Omental fat pad (tissue), 4 donors: ENCODE results near the gene PITPNM1. TPM values are rescaled to one million over a fixed set of nuclear protein-coding genes. Genes with fewer than 3 reads are reported as not detected.

ENCODE experiments used
- ATAC-seq: fragments of 150-250 bp; one replicate; pipeline ENCODE4 v1.9.1; 2016; ENCODE audit warnings: mild to moderate bottlenecking, moderate library complexity; ENCODE audit not compliant: low FRiP score
- DNase-seq: peaks from one replicate; pipeline ENCODE4 v3.0.0-alpha.2; 2019; ENCODE audit warnings: low spot score
- total RNA-seq, 4 donors: library from RNA; depleted of rRNA; stranded (reverse); fragments of >200 nt; gene quantifications; one replicate each; pipeline ENCODE4 v1.1.0, GENCODE V29; 2016
- TF ChIP-seq, protein P1 (sequence below), 3 donors: fragments of 450-650 bp; IDR thresholded peaks; one replicate each; pipeline ENCODE4 v1.5.1; 2016 to 2017; ENCODE audit warnings: antibody characterized with exemption in 3 of 3, mild to moderate bottlenecking in 3 of 3, moderate library complexity in 2 of 3

Gene PITPNM1
- total RNA-seq, 4 donors from 2014 or later: 15.0 to 58.2 (median 26.6) TPM

- no peak for ATAC-seq
- TF ChIP-seq, protein P1, sequence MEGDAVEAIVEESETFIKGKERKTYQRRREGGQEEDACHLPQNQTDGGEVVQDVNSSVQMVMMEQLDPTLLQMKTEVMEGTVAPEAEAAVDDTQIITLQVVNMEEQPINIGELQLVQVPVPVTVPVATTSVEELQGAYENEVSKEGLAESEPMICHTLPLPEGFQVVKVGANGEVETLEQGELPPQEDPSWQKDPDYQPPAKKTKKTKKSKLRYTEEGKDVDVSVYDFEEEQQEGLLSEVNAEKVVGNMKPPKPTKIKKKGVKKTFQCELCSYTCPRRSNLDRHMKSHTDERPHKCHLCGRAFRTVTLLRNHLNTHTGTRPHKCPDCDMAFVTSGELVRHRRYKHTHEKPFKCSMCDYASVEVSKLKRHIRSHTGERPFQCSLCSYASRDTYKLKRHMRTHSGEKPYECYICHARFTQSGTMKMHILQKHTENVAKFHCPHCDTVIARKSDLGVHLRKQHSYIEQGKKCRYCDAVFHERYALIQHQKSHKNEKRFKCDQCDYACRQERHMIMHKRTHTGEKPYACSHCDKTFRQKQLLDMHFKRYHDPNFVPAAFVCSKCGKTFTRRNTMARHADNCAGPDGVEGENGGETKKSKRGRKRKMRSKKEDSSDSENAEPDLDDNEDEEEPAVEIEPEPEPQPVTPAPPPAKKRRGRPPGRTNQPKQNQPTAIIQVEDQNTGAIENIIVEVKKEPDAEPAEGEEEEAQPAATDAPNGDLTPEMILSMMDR (IDR thresholded peaks at IDR 0.05): no peak
- DNase-seq: no peak
Measured at GRCh38 chr11:67534070-67534679, 29.0 kb upstream of the PITPNM1 start.

DNA sequence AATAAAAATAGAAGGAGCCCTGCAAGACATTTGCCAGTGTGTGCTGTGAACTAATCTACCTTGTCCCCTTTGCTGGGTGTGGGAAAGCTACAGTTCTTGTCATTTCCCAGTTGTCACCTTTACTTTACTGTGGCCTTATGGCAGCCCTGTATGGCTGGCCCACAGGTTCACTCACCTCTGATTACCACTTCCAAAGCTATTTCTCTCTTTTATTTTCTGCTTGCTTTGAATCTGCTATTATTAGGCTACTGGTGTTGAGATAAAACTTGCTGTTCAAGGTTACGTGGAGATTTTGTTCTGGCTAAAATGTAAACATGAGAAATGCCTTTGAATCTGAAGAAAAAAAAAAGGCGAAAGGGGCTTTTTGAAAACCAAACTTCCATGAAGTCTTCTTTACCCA is 27.7 kb upstream of the PITPNM1 start:
- ATAC-seq (no peak), DNase-seq (no peak)
- TF ChIP-seq, protein P1 (IDR thresholded peaks at IDR 0.05): no peak

DNA sequence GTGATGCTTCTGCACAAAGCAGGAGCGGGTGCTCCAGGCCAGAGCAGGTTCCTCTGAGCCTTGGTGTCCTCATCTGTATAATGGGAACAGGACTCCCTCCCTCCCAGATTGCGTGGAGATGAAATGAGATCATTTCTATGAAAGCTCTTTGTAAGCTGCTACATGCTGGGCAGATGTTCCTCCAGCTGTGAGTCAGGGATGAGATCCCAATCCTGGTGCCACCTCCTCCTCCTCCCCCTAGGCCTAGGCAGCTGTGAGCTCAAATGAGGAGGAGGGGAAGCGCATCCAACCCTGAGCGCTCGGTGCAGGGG is 25.1 kb upstream of the PITPNM1 start:
- ATAC-seq: no peak

GRCh38 chr11:67528376-67528775 is 23.2 kb upstream of the PITPNM1 start:
- TF ChIP-seq, protein P1 (IDR thresholded peaks at IDR 0.05): no peak
- DNase-seq (no peak), ATAC-seq (no peak)

More for the DNA sequence above, 25.1 kb upstream of the PITPNM1 start:
- TF ChIP-seq, protein P1 (IDR thresholded peaks at IDR 0.05): no peak
- DNase-seq: no peak

DNA sequence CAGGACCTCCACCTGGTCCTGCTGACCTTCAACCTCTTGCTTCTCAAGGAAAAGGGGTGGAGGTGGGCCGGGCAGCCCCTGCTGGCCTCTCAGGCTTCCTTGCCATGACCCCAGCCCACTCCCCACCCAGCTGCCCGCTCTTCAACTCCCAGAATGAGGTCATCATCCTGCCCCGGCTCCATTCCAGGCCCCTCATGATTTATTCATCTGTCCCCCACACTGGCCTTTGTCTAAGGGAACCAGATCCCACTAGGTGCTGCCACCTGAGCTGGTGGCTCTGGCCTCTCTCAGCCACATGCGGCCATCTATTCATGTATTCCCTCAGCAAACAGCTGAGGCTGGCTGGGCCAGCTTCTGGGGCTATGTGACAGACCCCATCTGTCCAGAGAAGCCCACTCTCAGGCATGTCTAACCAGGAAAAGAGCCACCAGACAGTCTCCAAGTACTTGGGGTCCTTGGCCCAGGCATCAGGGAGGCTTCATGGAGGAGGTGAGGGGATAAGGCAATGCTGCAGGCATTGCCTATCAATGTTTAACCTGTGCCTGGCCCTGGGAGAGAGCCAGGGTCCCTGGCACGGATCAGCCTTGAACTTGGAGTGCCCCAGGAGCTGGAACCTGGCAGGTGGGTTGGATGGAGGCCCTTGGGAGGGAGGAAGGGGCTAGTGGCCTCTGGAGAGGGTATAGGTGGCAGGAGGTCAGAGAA is 20.3 kb upstream of the PITPNM1 start:
- TF ChIP-seq, protein P1 (IDR thresholded peaks at IDR 0.05): no peak
- DNase-seq (no peak), ATAC-seq (no peak)

- ATAC-seq (no peak), DNase-seq (no peak)
- TF ChIP-seq, protein P1 (IDR thresholded peaks at IDR 0.05): no peak
Measured at GRCh38 chr11:67524480-67524808, 19.3 kb upstream of the PITPNM1 start.
